OCI-LY7 (cell line): ENCODE results near the gene VSX2.

ENCODE experiments used
- CTCF ChIP-seq: fragments of 200-600 bp; sonication (generic); conservative IDR thresholded peaks from 2 replicates; pipeline ENCODE4 v1.5.1; 2014; ENCODE audit warnings: mild to moderate bottlenecking, antibody characterized with exemption, low read length, moderate library complexity, mixed read lengths
- EZH2phosphoT487 ChIP-seq: fragments of 200-600 bp; sonication (generic); IDR thresholded peaks from 2 replicates; pipeline ENCODE4 v1.6.1; 2018; ENCODE audit warnings: low read depth, borderline replicate concordance, mild to moderate bottlenecking, mixed run types, antibody characterized with exemption, low read length, moderate library complexity, mixed read lengths

GRCh38 chr14:74202113-74202512 lies 37.1 kb upstream of the VSX2 start:
- no peak for TF ChIP-seq CTCF
- no peak for TF ChIP-seq EZH2phosphoT487
